Measurements from ENCODE around the gene COL6A2. TPM values are rescaled to one million over a fixed set of nuclear protein-coding genes. Genes with fewer than 3 reads are reported as not detected.
"Not testable (repeated sequence)": the region's sequence is repeated elsewhere in the genome, so short reads cannot be mapped to it uniquely, and the experiment has no call there.

COL6A2 gene
- total RNA-seq, 1 donor: 487 TPM

- TF ChIP-seq CTCF (IDR thresholded peaks at IDR 0.05; ENCODE audit: insufficient read depth, low read depth, low read length): no peak
- peak; percentile 45 for DNase-seq (ENCODE audit: low read depth)
- peak overlapping the region; percentile 88 for H3K4me3 ChIP-seq (ENCODE audit: low read depth, low read length)
Observed at GRCh38 chr21:46100906-46101305, 3.0 kb downstream of the COL6A2 start.

GRCh38 chr21:46104104-46104503 is 6.2 kb downstream of the COL6A2 start:
- no peak for DNase-seq (ENCODE audit: low read depth)
- TF ChIP-seq CTCF (IDR thresholded peaks at IDR 0.05; ENCODE audit: insufficient read depth, low read depth, low read length): no peak
- no peak overlapping the region for H3K4me3 ChIP-seq (ENCODE audit: low read depth, low read length)

GRCh38 chr21:46107376-46107775 is 9.5 kb downstream of the COL6A2 start:
- not testable (repeated sequence) for H3K4me3 ChIP-seq (ENCODE audit: low read depth, low read length); DNase-seq (ENCODE audit: low read depth)

- DNase-seq (ENCODE audit: low read depth): no peak
- no peak overlapping the region for H3K4me3 ChIP-seq (ENCODE audit: low read depth, low read length)
- TF ChIP-seq CTCF (IDR thresholded peaks at IDR 0.05; ENCODE audit: insufficient read depth, low read depth, low read length): no peak
Observed at GRCh38 chr21:46108827-46109312, 11.0 kb downstream of the COL6A2 start.

GRCh38 chr21:46109313-46110221 is 11.7 kb downstream of the COL6A2 start:
- DNase-seq (ENCODE audit: low read depth): no peak
- TF ChIP-seq CTCF (IDR thresholded peaks at IDR 0.05; ENCODE audit: insufficient read depth, low read depth, low read length): no peak
- no peak overlapping the region for H3K4me3 ChIP-seq (ENCODE audit: low read depth, low read length)

- no peak overlapping the region for H3K4me3 ChIP-seq (ENCODE audit: low read depth, low read length)
- TF ChIP-seq CTCF (IDR thresholded peaks at IDR 0.05; ENCODE audit: insufficient read depth, low read depth, low read length): no peak
- no peak for DNase-seq (ENCODE audit: low read depth)
Observed at GRCh38 chr21:46110499-46111192, 12.7 kb downstream of the COL6A2 start.

GRCh38 chr21:46111193-46111571 is 13.3 kb downstream of the COL6A2 start:
- TF ChIP-seq CTCF (IDR thresholded peaks at IDR 0.05; ENCODE audit: insufficient read depth, low read depth, low read length): no peak
- H3K4me3 ChIP-seq (ENCODE audit: low read depth, low read length): no peak overlapping the region
- DNase-seq (ENCODE audit: low read depth): no peak
